DOHH2 (cell line): ENCODE measurements around the gene C12orf75.

Experiments used
- H3F3A ChIP-seq: fragments of 200-600 bp; sonication (generic), shearing (Covaris generic); 2 replicates; pipeline ENCODE4 v1.6.0; 2016; ENCODE audit warnings: antibody characterized with exemption, mild to moderate bottlenecking; ENCODE audit not compliant: control insufficient read depth, insufficient read depth
- H3K27ac ChIP-seq: fragments of 200-600 bp; sonication (generic); 2 replicates; pipeline ENCODE4 v1.5.1; 2014; ENCODE audit warnings: low read depth, mild to moderate bottlenecking, low read length, moderate library complexity
- H3K27me3 ChIP-seq: fragments of 200-600 bp; sonication (generic); 2 replicates; pipeline ENCODE4 v1.6.1; 2014; ENCODE audit warnings: mild to moderate bottlenecking, low read length, mixed read lengths; ENCODE audit not compliant: control insufficient read depth
- H3K36me3 ChIP-seq: fragments of 200-600 bp; sonication (generic); 2 replicates; pipeline ENCODE4 v1.6.1; 2014; ENCODE audit warnings: mild to moderate bottlenecking, low read length, moderate library complexity, mixed read lengths; ENCODE audit not compliant: control insufficient read depth
- H3K4me1 ChIP-seq: fragments of 200-600 bp; sonication (generic); 2 replicates; pipeline ENCODE4 v1.6.1; 2014; ENCODE audit warnings: mild to moderate bottlenecking, low read length, mixed read lengths; ENCODE audit not compliant: control insufficient read depth
- H3K4me2 ChIP-seq: fragments of 200-600 bp; sonication (generic); 2 replicates; pipeline ENCODE4 v1.6.0; 2014; ENCODE audit warnings: mild to moderate bottlenecking, low read length, moderate library complexity
- H3K4me3 ChIP-seq: fragments of 200-600 bp; sonication (generic); 2 replicates; pipeline ENCODE4 v1.5.1; 2014; ENCODE audit warnings: mild to moderate bottlenecking, low read length, mixed read lengths
- H3K79me2 ChIP-seq: fragments of 200-600 bp; sonication (generic); 2 replicates; pipeline ENCODE4 v1.6.1; 2014; ENCODE audit warnings: mild to moderate bottlenecking, low read length, mixed read lengths; ENCODE audit not compliant: control insufficient read depth
- H3K9me2 ChIP-seq: fragments of 200-600 bp; sonication (generic); replicated peaks from 2 replicates; pipeline ENCODE4 v1.6.1; 2014; ENCODE audit warnings: mild to moderate bottlenecking, low read length, mixed read lengths; ENCODE audit not compliant: control insufficient read depth
- H3K9me3 ChIP-seq: fragments of 200-600 bp; sonication (generic); 2 replicates; pipeline ENCODE4 v1.6.1; 2014; ENCODE audit warnings: antibody characterized with exemption, low read length, mixed read lengths; ENCODE audit not compliant: control insufficient read depth, insufficient read depth
- H4K20me1 ChIP-seq: fragments of 200-600 bp; sonication (generic); 2 replicates; pipeline ENCODE4 v1.6.0; 2014; ENCODE audit warnings: low read depth, mild to moderate bottlenecking, antibody characterized with exemption, low read length, moderate library complexity; ENCODE audit not compliant: control insufficient read depth, insufficient read depth
- CTCF ChIP-seq: fragments of 200-600 bp; sonication (generic); IDR thresholded peaks from one replicate; pipeline ENCODE4 v1.5.1; 2014; ENCODE audit warnings: antibody characterized with exemption, mild to moderate bottlenecking, low read depth, low read length; ENCODE audit not compliant: poor library complexity, severe bottlenecking
- EZH2phosphoT487 ChIP-seq: fragments of 200-600 bp; sonication (generic); IDR thresholded peaks from 2 replicates; pipeline ENCODE4 v1.6.1; 2017; ENCODE audit warnings: borderline replicate concordance, mild to moderate bottlenecking, antibody characterized with exemption, low read length, moderate library complexity, mixed read lengths

The C12orf75 gene

GRCh38 chr12:105398930-105399329, 68.4 kb downstream of the C12orf75 start:
- TF ChIP-seq CTCF, result no peak
- TF ChIP-seq EZH2phosphoT487, result no peak
- no peaks in the 10 kb centered on the region for H3K4me1 ChIP-seq
- H3K79me2 ChIP-seq, result no peaks in the 10 kb centered on the region
- no peak overlapping the region for H3K27ac ChIP-seq
- no peaks in the 10 kb centered on the region for H4K20me1 ChIP-seq
- no peaks in the 10 kb centered on the region; the same call in 1 of the 2 replicates for H3K9me3 ChIP-seq
- H3F3A ChIP-seq, result no peaks in the 10 kb centered on the region
- no peaks in the 10 kb centered on the region for H3K36me3 ChIP-seq
- H3K27me3 ChIP-seq, result no peaks in the 10 kb centered on the region
- no peak overlapping the region for H3K4me3 ChIP-seq
- H3K9me2 ChIP-seq, result no peaks in the 10 kb centered on the region
- H3K4me2 ChIP-seq, result no peak overlapping the region

GRCh38 chr12:105399428-105400081, 69.1 kb downstream of the C12orf75 start:
- Histone ChIP-seq H3K79me2 (no peaks in the 10 kb centered on the region), H3K36me3 (no peaks in the 10 kb centered on the region), H3K4me2 (no peak overlapping the region), H3K27ac (no peak overlapping the region), H3K27me3 (no peaks in the 10 kb centered on the region), H3K9me2 (no peaks in the 10 kb centered on the region), H3F3A (no peaks in the 10 kb centered on the region), H3K9me3 (no peaks in the 10 kb centered on the region; the same call in 1 of the 2 replicates), H3K4me3 (no peak overlapping the region), H4K20me1 (no peaks in the 10 kb centered on the region), H3K4me1 (no peaks in the 10 kb centered on the region)
- TF ChIP-seq CTCF, result no peak
- no peak for TF ChIP-seq EZH2phosphoT487

- Histone ChIP-seq H3K9me2 (no peaks in the 10 kb centered on the region), H3K27me3 (no peaks in the 10 kb centered on the region), H3K4me3 (no peak overlapping the region), H3K79me2 (no peaks in the 10 kb centered on the region), H4K20me1 (no peaks in the 10 kb centered on the region), H3K4me1 (no peaks in the 10 kb centered on the region), H3K27ac (no peak overlapping the region), H3K4me2 (no peak overlapping the region), H3F3A (no peaks in the 10 kb centered on the region), H3K9me3 (no peaks in the 10 kb centered on the region; the same call in 1 of the 2 replicates), H3K36me3 (no peaks in the 10 kb centered on the region)
- TF ChIP-seq CTCF, result no peak
- no peak for TF ChIP-seq EZH2phosphoT487
These were observed 69.7 kb downstream of the C12orf75 start for GRCh38 chr12:105400227-105400626.
